ENCODE measurements around the gene ARID1B. TPM values are rescaled to one million over a fixed set of nuclear protein-coding genes. Genes with fewer than 3 reads are reported as not detected.

ARID1B gene
- total and polyA plus RNA-seq, 2 of the 13 experiments (the other 11 are each of a cell fraction or from before 2014, with no cell fraction given) = 20.1 to 32.6 TPM

- TF ChIP-seq MEIS2 (CRISPR knock-in tag; IDR thresholded peaks at IDR 0.05) = peak; percentile 48; the same call in 1 of the 2 replicates
- no peak for TF ChIP-seq SAFB2 (CRISPR knock-in tag; IDR thresholded peaks at IDR 0.05; ENCODE audit: borderline replicate concordance, low read depth)
- TF ChIP-seq ATF7 (IDR thresholded peaks at IDR 0.05) = no peak
- no peak for TF ChIP-seq ATF7 (CRISPR knock-in tag; IDR thresholded peaks at IDR 0.05)
- TF ChIP-seq ZNF563 (CRISPR knock-in tag; IDR thresholded peaks at IDR 0.05) = peak; percentile 46; the same call in 1 of the 2 replicates
- TF ChIP-seq ZBTB42 (CRISPR knock-in tag; IDR thresholded peaks at IDR 0.05) = no peak
- TF ChIP-seq ZMYM2 (CRISPR knock-in tag; IDR thresholded peaks at IDR 0.05) = no peak
- peak; percentile 64 for TF ChIP-seq ASH2L (IDR thresholded peaks at IDR 0.05; ENCODE audit: insufficient read length, low read depth, low read length)
- TF ChIP-seq, protein P1, sequence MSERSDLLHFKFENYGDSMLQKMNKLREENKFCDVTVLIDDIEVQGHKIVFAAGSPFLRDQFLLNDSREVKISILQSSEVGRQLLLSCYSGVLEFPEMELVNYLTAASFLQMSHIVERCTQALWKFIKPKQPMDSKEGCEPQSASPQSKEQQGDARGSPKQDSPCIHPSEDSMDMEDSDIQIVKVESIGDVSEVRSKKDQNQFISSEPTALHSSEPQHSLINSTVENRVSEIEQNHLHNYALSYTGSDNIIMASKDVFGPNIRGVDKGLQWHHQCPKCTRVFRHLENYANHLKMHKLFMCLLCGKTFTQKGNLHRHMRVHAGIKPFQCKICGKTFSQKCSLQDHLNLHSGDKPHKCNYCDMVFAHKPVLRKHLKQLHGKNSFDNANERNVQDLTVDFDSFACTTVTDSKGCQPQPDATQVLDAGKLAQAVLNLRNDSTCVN (CRISPR knock-in tag; IDR thresholded peaks at IDR 0.05; ENCODE audit: borderline replicate concordance) = no peak
- TF ChIP-seq, protein P2, sequence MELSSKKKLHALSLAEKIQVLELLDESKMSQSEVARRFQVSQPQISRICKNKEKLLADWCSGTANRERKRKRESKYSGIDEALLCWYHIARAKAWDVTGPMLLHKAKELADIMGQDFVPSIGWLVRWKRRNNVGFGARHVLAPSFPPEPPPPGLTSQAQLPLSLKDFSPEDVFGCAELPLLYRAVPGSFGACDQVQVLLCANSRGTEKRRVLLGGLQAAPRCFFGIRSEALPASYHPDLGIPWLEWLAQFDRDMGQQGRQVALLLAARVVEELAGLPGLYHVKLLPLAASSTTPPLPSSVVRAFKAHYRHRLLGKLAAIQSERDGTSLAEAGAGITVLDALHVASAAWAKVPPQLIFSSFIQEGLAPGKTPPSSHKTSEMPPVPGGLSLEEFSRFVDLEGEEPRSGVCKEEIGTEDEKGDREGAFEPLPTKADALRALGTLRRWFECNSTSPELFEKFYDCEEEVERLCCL (CRISPR knock-in tag; IDR thresholded peaks at IDR 0.05; ENCODE audit: borderline replicate concordance) = no peak
- TF ChIP-seq PRDM15 (CRISPR knock-in tag; IDR thresholded peaks at IDR 0.05) = peak; percentile 10; the same call in 1 of the 2 replicates
- TF ChIP-seq CENPX (CRISPR knock-in tag; IDR thresholded peaks at IDR 0.05) = no peak
- TF ChIP-seq ZNF335 (CRISPR knock-in tag; IDR thresholded peaks at IDR 0.05) = no peak
- no peak for TF ChIP-seq HNRNPUL1 (IDR thresholded peaks at IDR 0.05; ENCODE audit: low read depth, low read length)
- TF ChIP-seq ZHX2 (IDR thresholded peaks at IDR 0.05; ENCODE audit: low read depth) = no peak
- TF ChIP-seq ZHX2 (CRISPR knock-in tag; IDR thresholded peaks at IDR 0.05; ENCODE audit: borderline replicate concordance) = no peak
These were observed 2.3 kb downstream of the ARID1B start (continued) for GRCh38 chr6:156779206-156780094.
